Common myeloid progenitor, CD34-positive (primary cell): ENCODE measurements around the gene METAP1.

Source experiments
- CTCF ChIA-PET: fragments of 350-600 bp; sonication (Branson Sonifier 250); formaldehyde crosslinking; loops from one replicate; lab custom pipeline; 2021; ENCODE audit warnings: antibody characterized with exemption; lab: Charles Lee
- POLR2A ChIA-PET: fragments of 350-600 bp; sonication (Branson Sonifier 250); formaldehyde crosslinking; loops from one replicate; lab custom pipeline; 2021; ENCODE audit warnings: antibody characterized with exemption; lab: Charles Lee
- DNase-seq, 3 donors: peaks; one replicate each; pipeline versions ENCODE4 v3.0.0 to v3.0.0-alpha.2; 2013
- H3K27ac ChIP-seq, 2 experiments: 1 replicate in 1 of 2; 2 replicates in 1 of 2; pipeline ENCODE4 v1.7.0; 2013; ENCODE audit warnings: inconsistent platforms in 2 of 2, low read length in 2 of 2, mild to moderate bottlenecking in 2 of 2, low read depth in 1 of 2, moderate library complexity in 1 of 2; ENCODE audit not compliant: severe bottlenecking in 2 of 2, insufficient read depth in 1 of 2, poor library complexity in 1 of 2
- H3K27me3 ChIP-seq, 5 experiments: replicated peaks in 2 of 5; 1 replicate in 3 of 5; 2 replicates in 2 of 5; pipeline versions ENCODE4 v1.6.1 to v1.7.0; 2013; ENCODE audit warnings: low read length in 4 of 5, mild to moderate bottlenecking in 2 of 5, moderate library complexity in 2 of 5, inconsistent platforms in 1 of 5; ENCODE audit not compliant: insufficient read depth in 5 of 5, control insufficient read depth in 4 of 5
- H3K36me3 ChIP-seq, 4 experiments: 1 replicate in 2 of 4; 2 replicates in 2 of 4; pipeline versions ENCODE4 v1.6.1 to v1.7.0; 2013; ENCODE audit warnings: low read length in 3 of 4, control low read depth in 1 of 4, mild to moderate bottlenecking in 1 of 4; ENCODE audit not compliant: control insufficient read depth in 4 of 4, insufficient read depth in 4 of 4
- H3K4me1 ChIP-seq, 4 experiments: 1 replicate in 3 of 4; 2 replicates in 1 of 4; pipeline versions ENCODE4 v1.6.1 to v1.7.1; 2013; ENCODE audit warnings: low read length in 3 of 4, mild to moderate bottlenecking in 3 of 4, control low read depth in 1 of 4, inconsistent platforms in 1 of 4, moderate library complexity in 1 of 4; ENCODE audit not compliant: control insufficient read depth in 4 of 4, insufficient read depth in 4 of 4; ENCODE audit errors: control extremely low read depth in 1 of 4
- H3K4me3 ChIP-seq, 7 experiments: 1 replicate in 4 of 7; 2 replicates in 3 of 7; pipeline versions ENCODE4 v1.5.1 to v1.7.0; 2013; ENCODE audit warnings: mild to moderate bottlenecking in 7 of 7, low read length in 6 of 7, moderate library complexity in 6 of 7, inconsistent platforms in 2 of 7, low read depth in 2 of 7, control low read depth in 1 of 7; ENCODE audit not compliant: insufficient read depth in 4 of 7, control insufficient read depth in 1 of 7; ENCODE audit errors: extremely low read depth in 1 of 7
- H3K9me3 ChIP-seq, 5 experiments: 1 replicate in 4 of 5; 2 replicates in 1 of 5; pipeline versions ENCODE4 v1.6.1 to v1.7.1; 2013; ENCODE audit warnings: low read length in 4 of 5, mild to moderate bottlenecking in 2 of 5, inconsistent platforms in 1 of 5, low read depth in 1 of 5, moderate library complexity in 1 of 5; ENCODE audit not compliant: control insufficient read depth in 4 of 5, insufficient read depth in 2 of 5; ENCODE audit errors: control extremely low read depth in 1 of 5
- WGBS: methylation state at CpG from one replicate; pipeline ENCODE4 v1.1.5; 2013; ENCODE audit not compliant: insufficient coverage; 5-methylcytosine and 5-hydroxymethylcytosine counted together

Gene METAP1

DNA sequence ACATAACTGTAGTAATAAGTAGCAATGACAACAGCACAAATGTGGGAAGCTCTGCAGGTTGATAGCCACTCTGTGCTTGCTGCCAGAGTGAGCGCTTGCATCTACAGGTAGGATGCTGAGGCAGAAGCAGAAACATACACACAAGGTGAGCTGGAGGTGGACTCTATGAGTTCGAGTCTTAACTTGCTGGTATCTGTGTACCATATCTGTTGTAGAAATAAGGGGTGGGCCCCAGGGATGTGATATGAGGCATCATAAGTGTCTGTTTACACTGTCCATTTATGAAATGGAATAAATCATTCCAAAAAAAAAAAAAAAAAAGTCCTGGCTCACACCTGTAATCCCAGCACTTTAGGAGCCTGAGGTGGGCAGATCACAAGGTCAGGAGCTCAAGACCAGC, 33.8 kb upstream of the METAP1 start:
- Histone ChIP-seq H3K27ac (no peak overlapping the region), H3K27me3 (no peaks in the 10 kb centered on the region), H3K4me1 (no peaks in the 10 kb centered on the region), H3K9me3 (no peaks in the 10 kb centered on the region), H3K4me3 (no peak overlapping the region), H3K36me3 (no peaks in the 10 kb centered on the region)
- ChIA-PET CTCF (interaction anchor here (0.6 kb wide), 1 partner anchor 848 kb away, joined by 3 read pairs; no protein-coding TSS in a partner anchor), POLR2A (no interaction called here)
- WGBS: no CpG with 5 or more reads among the region's 2 CpGs
- DNase-seq: no peak

DNA sequence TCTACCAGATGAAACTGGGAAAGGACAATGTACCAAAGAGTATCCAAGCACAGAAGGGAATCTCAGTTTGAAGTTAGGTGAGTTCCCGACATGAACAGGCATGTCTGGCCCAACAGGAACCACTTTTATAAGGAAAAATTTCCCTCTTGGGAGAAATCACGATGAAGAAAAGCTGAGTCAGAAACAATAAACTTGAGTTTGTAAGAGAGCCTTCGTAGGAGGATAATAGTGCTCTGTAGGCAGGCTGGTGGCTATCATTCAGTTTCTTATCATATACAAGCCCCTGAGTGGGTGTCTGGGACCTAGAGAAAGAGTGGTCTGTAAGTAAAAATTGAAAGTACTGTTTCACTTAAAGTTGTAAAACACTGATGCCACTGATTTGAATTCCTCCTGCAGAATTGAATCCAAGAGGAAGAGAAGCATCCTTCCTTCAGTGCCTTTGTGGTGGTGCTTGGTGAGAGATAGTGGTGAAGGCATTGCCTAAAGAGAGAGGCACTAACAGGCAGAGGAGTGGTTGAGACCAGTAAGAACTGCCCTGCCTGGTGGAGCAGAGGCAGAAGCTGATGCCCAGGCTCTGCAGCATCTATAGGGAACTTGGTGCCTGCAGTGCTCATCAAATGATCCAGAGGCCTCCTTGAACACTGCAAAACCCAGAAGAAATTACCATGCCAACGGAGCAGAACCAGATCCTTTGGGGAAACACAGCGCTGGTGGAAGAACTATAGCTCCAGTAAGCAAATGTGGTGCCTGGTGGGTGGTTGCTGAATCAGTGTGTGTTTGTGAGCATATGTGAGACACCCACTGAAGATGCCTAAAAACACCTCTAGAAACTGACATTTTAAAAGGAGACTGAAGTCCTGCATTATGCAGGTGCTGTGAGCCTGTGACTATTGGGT, 31.7 kb upstream of the METAP1 start:
- H3K27me3 ChIP-seq: no peaks in the 10 kb centered on the region
- no peaks in the 10 kb centered on the region for H3K4me1 ChIP-seq
- DNase-seq: no peak
- H3K4me3 ChIP-seq: no peak overlapping the region
- H3K36me3 ChIP-seq: no peaks in the 10 kb centered on the region
- POLR2A ChIA-PET: no interaction called here
- CTCF ChIA-PET: interaction anchor here (1.0 kb wide), 1 partner anchor 93 kb away, joined by 3 read pairs; no protein-coding TSS in a partner anchor
- H3K9me3 ChIP-seq: no peaks in the 10 kb centered on the region
- WGBS: 94% methylated on average over 3 of the region's 5 CpGs
- H3K27ac ChIP-seq: no peak overlapping the region

DNA sequence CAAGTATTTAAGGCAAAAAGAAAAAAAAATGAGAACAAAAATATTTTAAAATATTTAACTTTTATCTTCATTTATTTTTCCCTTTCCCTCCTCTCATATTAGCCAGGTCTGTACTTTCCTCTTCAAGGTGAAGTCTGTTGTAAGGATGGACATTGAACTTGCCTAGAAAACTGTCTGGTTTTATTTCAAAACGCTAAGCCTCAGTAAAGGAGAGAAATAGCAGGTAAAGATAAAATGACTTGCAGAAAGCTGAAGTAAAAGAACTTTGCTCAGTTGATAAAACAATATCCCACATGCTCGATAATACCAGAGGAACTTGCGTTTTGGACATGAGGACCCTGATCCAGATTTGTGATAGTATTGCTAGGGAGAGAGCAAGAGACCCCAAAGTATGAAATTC, 28.6 kb upstream of the METAP1 start:
- WGBS: 93% methylated on average over 2 of the region's 3 CpGs
- Histone ChIP-seq H3K4me1 (no peaks in the 10 kb centered on the region), H3K36me3 (no peaks in the 10 kb centered on the region), H3K27me3 (no peaks in the 10 kb centered on the region), H3K4me3 (no peak overlapping the region), H3K27ac (no peak overlapping the region), H3K9me3 (no peaks in the 10 kb centered on the region)
- ChIA-PET POLR2A (no interaction called here), CTCF (no interaction called here)
- DNase-seq: no peak

DNA sequence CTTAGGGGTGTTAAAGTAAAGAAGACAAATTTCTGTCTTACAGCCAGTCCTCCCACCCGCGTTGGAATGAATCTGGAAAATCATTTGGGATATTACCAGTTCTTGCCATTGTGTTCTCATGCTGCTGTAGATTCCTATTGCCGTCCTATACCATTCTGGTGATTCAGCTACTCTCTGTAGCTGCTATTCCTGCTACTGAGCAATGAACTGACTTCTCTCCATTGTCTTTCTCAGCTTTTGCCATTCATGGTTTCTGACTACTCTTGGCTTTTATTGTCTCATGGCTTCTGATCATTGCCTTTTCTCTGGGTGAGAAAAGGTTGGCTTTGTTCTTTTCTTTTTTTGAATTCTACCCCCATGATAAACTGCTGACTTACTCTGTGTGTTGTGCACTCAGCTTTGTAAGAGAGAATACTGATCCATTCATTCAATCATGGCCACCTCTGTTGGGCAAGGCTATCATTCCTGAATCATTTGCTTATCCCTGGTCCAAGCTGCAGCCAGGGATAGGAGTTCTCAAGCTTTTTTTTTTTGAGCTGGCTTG, 27.7 kb upstream of the METAP1 start:
- no peaks in the 10 kb centered on the region for H3K9me3 ChIP-seq
- 96% methylated on average over 3 of the region's 3 CpGs for WGBS
- ChIA-PET CTCF (no interaction called here), POLR2A (no interaction called here)
- H3K27ac ChIP-seq: no peak overlapping the region
- no peak overlapping the region for H3K4me3 ChIP-seq
- no peaks in the 10 kb centered on the region for H3K4me1 ChIP-seq
- no peaks in the 10 kb centered on the region for H3K36me3 ChIP-seq
- no peak for DNase-seq
- no peaks in the 10 kb centered on the region for H3K27me3 ChIP-seq

GRCh38 chr4:98969878-98970785, 25.4 kb upstream of the METAP1 start:
- Histone ChIP-seq H3K4me3 (no peak overlapping the region), H3K4me1 (no peaks in the 10 kb centered on the region), H3K27ac (no peak overlapping the region), H3K9me3 (no peaks in the 10 kb centered on the region), H3K27me3 (no peaks in the 10 kb centered on the region), H3K36me3 (no peaks in the 10 kb centered on the region)
- POLR2A ChIA-PET: no interaction called here
- DNase-seq: no peak
- WGBS: 50% methylated on average over 1 of the region's 1 CpG
- CTCF ChIA-PET: no interaction called here

GRCh38 chr4:98976716-98977115, 18.8 kb upstream of the METAP1 start:
- WGBS: 92% methylated on average over 4 of the region's 4 CpGs
- H3K36me3 ChIP-seq: no peaks in the 10 kb centered on the region
- no peak overlapping the region for H3K27ac ChIP-seq
- H3K4me3 ChIP-seq: no peak overlapping the region
- no peaks in the 10 kb centered on the region for H3K4me1 ChIP-seq
- no peaks in the 10 kb centered on the region for H3K9me3 ChIP-seq
- no peak for DNase-seq
- ChIA-PET POLR2A (no interaction called here), CTCF (interaction anchor here (2.0 kb wide), 1 partner anchor 34 kb away, joined by 4 read pairs; no protein-coding TSS in a partner anchor)
- H3K27me3 ChIP-seq: no peaks in the 10 kb centered on the region
